ENCODE data around the gene BCL2L14.

BCL2L14 gene

GRCh38 chr12:12064596-12064995 lies 6.1 kb upstream of the BCL2L14 start:
- no peak for DNase-seq

GRCh38 chr12:12068751-12069150 lies 2.0 kb upstream of the BCL2L14 start:
- no peak for DNase-seq

- no peak for DNase-seq
These were observed 754 bp upstream of the BCL2L14 start for GRCh38 chr12:12069821-12070548.

- DNase-seq: no peak
These were observed 1.5 kb downstream of the BCL2L14 start for GRCh38 chr12:12072064-12072760.

GRCh38 chr12:12079291-12079690 lies 8.6 kb downstream of the BCL2L14 start:
- no peak for DNase-seq

- DNase-seq: peak; percentile 1
These were observed 11.2 kb downstream of the BCL2L14 start for GRCh38 chr12:12081836-12082497.

- no peak for DNase-seq
These were observed 12.9 kb downstream of the BCL2L14 start for GRCh38 chr12:12083688-12084087.

DNA sequence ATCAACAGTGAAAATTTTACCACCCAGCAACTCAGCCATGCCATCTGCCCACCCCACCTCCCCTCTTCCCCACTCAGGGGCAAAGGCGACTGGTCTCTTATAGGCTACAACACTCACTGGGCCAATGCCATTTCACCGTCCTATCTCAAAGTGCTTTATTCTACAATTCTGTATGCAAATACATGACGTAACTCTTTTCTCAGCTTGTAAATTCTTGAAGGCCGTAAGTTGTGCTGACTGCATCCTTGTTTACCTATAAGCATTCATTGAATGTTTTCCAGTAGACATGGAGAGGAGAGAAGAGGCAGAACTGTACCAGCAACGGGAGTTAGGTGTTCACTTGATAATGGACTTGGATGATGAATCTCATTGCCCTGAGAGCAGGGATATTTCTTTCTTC lies 15.6 kb downstream of the BCL2L14 start:
- no peak for DNase-seq

- DNase-seq: no peak
These were observed 16.4 kb downstream of the BCL2L14 start for GRCh38 chr12:12086973-12087692.

GRCh38 chr12:12087693-12088034 lies 16.9 kb downstream of the BCL2L14 start:
- no peak for DNase-seq

DNA sequence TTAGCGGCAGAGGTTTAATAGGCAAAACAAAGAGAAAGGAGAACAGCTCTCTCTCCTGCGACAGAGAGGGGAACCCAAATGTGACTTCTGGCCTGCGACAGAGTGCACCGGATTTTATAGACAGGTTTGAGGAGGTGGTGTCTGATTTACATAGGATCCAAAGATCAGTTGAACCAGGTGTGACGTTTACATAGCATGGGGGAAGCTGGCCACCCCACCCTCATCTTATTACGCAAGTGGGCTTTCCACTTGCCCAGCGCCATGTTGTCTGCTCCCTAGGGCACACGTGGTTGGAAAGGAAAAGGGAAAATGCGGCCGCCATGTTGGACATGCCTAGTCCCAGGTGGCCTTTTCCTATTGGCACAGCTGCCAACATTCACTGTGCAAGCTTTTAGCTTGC lies 17.4 kb downstream of the BCL2L14 start:
- no peak for DNase-seq

- no peak for DNase-seq
These were observed 18.0 kb downstream of the BCL2L14 start for GRCh38 chr12:12088761-12089160.

DNA sequence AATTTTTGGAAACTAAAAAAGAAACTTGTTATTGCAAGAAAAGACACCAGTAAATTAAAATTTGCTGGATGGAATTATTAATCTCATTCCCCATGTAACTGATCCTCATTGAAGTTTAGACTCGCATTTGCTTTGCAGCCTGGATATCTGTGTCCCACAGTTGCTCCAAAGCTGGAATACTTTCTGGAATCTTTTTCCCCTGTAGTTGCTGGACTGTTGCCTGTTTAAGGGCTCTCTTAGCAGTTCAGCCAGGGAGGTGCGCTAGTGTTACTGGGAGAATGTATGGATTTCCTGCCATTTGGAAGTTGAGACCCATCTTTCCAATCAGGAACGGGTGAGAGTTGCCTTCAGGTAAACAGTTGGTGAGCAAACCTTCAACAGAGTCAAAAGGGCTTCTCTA lies 20.3 kb downstream of the BCL2L14 start:
- no peak for DNase-seq

GRCh38 chr12:12091977-12092663 lies 21.4 kb downstream of the BCL2L14 start:
- DNase-seq: no peak

DNA sequence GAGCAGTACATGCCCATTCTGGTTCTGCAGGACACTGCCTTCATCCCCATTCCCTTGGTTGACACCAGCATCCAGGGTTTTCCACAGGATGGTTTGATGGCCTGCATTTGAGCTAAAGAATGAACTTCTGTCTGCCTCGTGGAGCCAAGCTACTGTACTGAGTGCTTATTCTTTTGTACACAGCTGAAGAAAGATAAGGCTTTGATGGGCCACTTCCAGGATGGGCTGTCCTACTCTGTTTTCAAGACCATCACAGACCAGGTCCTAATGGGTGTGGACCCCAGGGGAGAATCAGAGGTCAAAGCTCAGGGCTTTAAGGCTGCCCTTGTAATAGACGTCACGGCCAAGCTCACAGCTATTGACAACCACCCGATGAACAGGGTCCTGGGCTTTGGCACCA lies 23.7 kb downstream of the BCL2L14 start:
- no peak for DNase-seq

- no peak for DNase-seq
These were observed 24.3 kb downstream of the BCL2L14 start for GRCh38 chr12:12095021-12095420.

DNA sequence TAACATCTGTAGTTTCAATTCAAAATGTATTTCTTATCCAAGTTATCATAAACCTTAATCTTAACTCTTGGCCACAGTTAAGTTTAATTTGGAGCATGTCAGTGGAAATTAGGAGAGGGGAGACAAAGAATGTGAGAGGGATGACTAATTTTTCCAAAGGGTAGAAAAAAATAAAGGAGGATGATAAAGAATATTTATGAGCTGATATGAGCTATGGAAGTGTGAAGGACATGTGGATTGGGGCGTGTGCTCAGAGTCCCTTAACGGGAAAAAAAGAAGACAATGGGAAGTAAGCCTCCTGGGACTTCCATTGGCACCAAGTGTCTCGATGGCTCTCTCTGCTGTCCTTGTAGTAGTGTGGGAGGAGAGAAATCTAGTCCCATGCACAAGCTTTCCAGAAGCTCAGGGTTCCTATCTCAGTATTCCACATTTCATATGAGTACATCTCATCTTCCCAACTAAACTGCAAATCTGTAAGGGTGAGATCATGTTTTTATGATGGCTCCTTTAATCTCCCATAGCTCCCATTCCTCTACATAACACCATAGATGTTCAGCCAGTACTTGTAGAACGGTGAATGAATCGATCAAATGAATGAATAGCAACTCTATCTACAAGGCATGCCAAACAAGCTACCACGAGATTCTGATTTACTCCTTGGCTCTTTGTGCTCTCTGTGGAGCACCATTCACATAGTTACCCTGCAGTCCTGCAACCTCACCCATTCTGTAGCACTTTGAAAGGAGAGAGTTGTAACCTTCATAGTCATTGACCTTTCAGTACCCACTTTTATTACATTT lies 27.4 kb downstream of the BCL2L14 start:
- no peak for DNase-seq

DNA sequence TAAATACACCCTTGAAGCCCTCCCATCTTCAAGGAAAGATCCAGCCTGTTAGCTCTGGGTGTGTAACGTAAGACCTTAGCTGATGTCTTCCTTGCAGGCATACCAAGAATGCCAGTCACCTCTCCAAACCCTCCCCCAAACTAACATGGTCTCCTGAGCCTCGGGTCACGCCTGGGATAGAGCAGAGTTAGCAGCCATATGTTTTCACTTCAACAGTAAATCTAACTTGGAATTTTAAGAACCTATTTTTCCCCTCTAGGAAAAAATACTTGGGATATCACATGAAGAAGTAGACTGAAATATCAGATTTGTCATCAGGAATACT lies 27.9 kb downstream of the BCL2L14 start:
- DNase-seq: no peak

DNA sequence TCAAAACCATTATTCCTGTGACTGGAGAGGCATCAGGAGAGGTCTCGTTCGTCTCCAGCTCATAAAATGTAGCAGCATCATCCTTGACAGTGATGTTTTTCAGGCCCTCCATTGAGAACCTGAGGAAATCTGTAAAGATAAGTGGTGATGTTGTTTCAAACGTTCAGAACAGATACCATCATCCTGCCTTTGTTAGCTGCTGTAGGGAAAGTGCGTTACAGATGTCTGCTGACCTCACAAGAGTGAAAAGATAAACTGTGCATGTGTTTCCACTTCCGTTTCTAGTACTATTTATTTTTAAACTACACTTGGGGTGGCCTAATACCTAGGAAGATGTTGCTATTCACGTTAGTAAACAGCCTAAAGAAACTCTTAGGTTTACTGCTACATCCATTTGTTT lies 28.4 kb downstream of the BCL2L14 start:
- no peak for DNase-seq

GRCh38 chr12:12107678-12108077 lies 36.9 kb downstream of the BCL2L14 start:
- DNase-seq: no peak

DNA sequence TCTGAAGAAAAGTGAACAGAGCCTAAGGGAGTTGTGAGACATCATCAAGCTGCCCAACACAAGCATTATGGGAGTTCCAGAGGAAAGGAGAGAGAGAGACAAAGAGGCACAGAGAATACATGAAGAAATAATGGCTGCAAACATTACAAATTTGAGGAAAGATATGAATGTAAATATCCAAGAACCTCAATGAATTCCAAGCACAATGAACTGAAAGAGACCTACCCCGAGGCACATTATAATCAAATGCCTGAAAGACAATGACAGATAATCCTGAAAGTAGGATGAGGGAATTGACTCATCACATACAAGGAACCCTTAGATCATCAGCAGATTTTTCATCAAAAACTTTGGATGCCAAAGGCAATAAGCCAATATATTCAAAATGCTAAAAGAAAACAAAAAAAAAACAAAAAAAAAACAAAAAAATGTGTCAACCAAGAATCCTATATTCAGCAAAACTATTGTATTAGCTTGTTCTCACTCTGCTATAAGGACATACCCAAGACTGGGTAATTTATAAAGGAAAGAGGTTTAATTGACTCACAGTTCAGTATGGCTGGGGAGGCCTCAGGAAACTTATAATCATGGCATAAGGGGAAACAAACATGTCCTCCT lies 37.8 kb downstream of the BCL2L14 start:
- DNase-seq: no peak
